ENCODE measurements around the gene CCDC127.
A peak's percentile ranks its signal among the peaks of the same experiment; 100 is the strongest.
"Not testable (repeated sequence)": the region's sequence is repeated elsewhere in the genome, so short reads cannot be mapped to it uniquely, and the experiment has no call there.

DNA sequence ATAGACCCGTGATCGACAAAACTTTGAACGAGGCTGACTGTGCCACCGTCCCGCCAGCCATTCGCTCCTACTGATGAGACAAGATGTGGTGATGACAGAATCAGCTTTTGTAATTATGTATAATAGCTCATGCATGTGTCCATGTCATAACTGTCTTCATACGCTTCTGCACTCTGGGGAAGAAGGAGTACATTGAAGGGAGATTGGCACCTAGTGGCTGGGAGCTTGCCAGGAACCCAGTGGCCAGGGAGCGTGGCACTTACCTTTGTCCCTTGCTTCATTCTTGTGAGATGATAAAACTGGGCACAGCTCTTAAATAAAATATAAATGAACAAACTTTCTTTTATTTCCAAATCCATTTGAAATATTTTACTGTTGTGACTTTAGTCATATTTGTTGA lies 38.4 kb upstream of the CCDC127 start:
- TF ChIP-seq, protein P1, sequence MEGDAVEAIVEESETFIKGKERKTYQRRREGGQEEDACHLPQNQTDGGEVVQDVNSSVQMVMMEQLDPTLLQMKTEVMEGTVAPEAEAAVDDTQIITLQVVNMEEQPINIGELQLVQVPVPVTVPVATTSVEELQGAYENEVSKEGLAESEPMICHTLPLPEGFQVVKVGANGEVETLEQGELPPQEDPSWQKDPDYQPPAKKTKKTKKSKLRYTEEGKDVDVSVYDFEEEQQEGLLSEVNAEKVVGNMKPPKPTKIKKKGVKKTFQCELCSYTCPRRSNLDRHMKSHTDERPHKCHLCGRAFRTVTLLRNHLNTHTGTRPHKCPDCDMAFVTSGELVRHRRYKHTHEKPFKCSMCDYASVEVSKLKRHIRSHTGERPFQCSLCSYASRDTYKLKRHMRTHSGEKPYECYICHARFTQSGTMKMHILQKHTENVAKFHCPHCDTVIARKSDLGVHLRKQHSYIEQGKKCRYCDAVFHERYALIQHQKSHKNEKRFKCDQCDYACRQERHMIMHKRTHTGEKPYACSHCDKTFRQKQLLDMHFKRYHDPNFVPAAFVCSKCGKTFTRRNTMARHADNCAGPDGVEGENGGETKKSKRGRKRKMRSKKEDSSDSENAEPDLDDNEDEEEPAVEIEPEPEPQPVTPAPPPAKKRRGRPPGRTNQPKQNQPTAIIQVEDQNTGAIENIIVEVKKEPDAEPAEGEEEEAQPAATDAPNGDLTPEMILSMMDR (IDR thresholded peaks at IDR 0.05) = peak in 1 of 6 experiments; percentile 12
- TF ChIP-seq POLR2A (IDR thresholded peaks at IDR 0.05) = not testable (repeated sequence)

Data from Peyer's patch (tissue), 4 donors.